GM23338 (cell line): Measurements from ENCODE around the gene MAP2K1. TPM values are rescaled to one million over a fixed set of nuclear protein-coding genes. Genes with fewer than 3 reads are reported as not detected.

ENCODE experiments used
- ATAC-seq: fragments of 200-7000 bp; cut with Tn5 transposase; 3 replicates; pipeline ENCODE4 v1.9.1; 2020
- DNase-seq: peaks from one replicate; pipeline ENCODE4 v3.0.0-alpha.2; 2015; ENCODE audit warnings: low spot score
- H2AFZ ChIP-seq: fragments of 200-600 bp; sonication (generic); 2 replicates; pipeline ENCODE4 v1.8.0; 2016; ENCODE audit warnings: antibody characterized with exemption, mild to moderate bottlenecking, moderate library complexity
- H3F3A ChIP-seq: fragments of 200-600 bp; sonication (generic); replicated peaks from 2 replicates; pipeline ENCODE4 v1.8.0; 2017; ENCODE audit warnings: antibody characterized with exemption, mixed run types, low read depth
- H3K27ac ChIP-seq: fragments of 200-600 bp; sonication (generic); 2 replicates; pipeline ENCODE4 v1.6.1; 2016; ENCODE audit warnings: low read depth
- H3K27me3 ChIP-seq: fragments of 200-600 bp; sonication (generic); 2 replicates; pipeline ENCODE4 v1.8.0; 2016; ENCODE audit warnings: mild to moderate bottlenecking, mixed run types, moderate library complexity; ENCODE audit not compliant: insufficient read depth
- H3K36me3 ChIP-seq: fragments of 200-600 bp; sonication (generic); 2 replicates; pipeline ENCODE4 v1.8.0; 2016; ENCODE audit warnings: mild to moderate bottlenecking; ENCODE audit not compliant: insufficient read depth
- H3K4me1 ChIP-seq: fragments of 200-600 bp; sonication (generic); 2 replicates; pipeline ENCODE4 v1.8.0; 2016; ENCODE audit warnings: mild to moderate bottlenecking, moderate library complexity; ENCODE audit not compliant: insufficient read depth
- H3K4me2 ChIP-seq: fragments of 200-600 bp; sonication (generic); 2 replicates; pipeline ENCODE4 v1.7.1; 2017; ENCODE audit warnings: mixed run types
- H3K4me3 ChIP-seq: fragments of 200-600 bp; sonication (generic); 2 replicates; pipeline ENCODE4 v1.6.1; 2016; ENCODE audit warnings: mixed run types
- H3K79me2 ChIP-seq: fragments of 200-600 bp; sonication (generic); replicated peaks from 2 replicates; pipeline ENCODE4 v1.8.0; 2017; ENCODE audit warnings: mild to moderate bottlenecking; ENCODE audit not compliant: insufficient read depth
- H3K9me2 ChIP-seq: fragments of 200-600 bp; sonication (generic); 2 replicates; pipeline ENCODE4 v1.8.0; 2017; ENCODE audit not compliant: insufficient read depth
- H4K20me1 ChIP-seq: fragments of 200-600 bp; sonication (generic); replicated peaks from 2 replicates; pipeline ENCODE4 v1.8.0; 2017; ENCODE audit warnings: mild to moderate bottlenecking; ENCODE audit not compliant: insufficient read depth
- H3K27ac Mint-ChIP-seq: 2 replicates; pipeline ENCODE4 v1.8.0; 2020; ENCODE audit warnings: inconsistent platforms, mild to moderate bottlenecking, moderate library complexity, mixed read lengths
- H3K27me3 Mint-ChIP-seq: 3 replicates; pipeline ENCODE4 v1.8.0; 2022; ENCODE audit warnings: low read depth, mild to moderate bottlenecking, moderate library complexity, mixed read lengths, inconsistent platforms; ENCODE audit not compliant: insufficient read depth, poor library complexity
- H3K36me3 Mint-ChIP-seq: 3 replicates; pipeline ENCODE4 v1.8.0; 2021; ENCODE audit warnings: low read depth, mild to moderate bottlenecking, inconsistent platforms, moderate library complexity, mixed read lengths
- H3K4me1 Mint-ChIP-seq: 3 replicates; pipeline ENCODE4 v1.8.0; 2020; ENCODE audit warnings: mild to moderate bottlenecking, inconsistent platforms, mixed read lengths
- H3K4me3 Mint-ChIP-seq: 3 replicates; pipeline ENCODE4 v1.8.0; 2021; ENCODE audit warnings: moderate library complexity, mild to moderate bottlenecking, inconsistent platforms, mixed read lengths
- H3K9me3 Mint-ChIP-seq: 3 replicates; pipeline ENCODE4 v1.8.0; 2020; ENCODE audit warnings: moderate library complexity, mild to moderate bottlenecking, inconsistent platforms, mixed read lengths
- CREB1 ChIP-seq: fragments of 250-450 bp; sonication (Bioruptor Pico); IDR thresholded peaks from 2 replicates; pipeline ENCODE4 v1.5.0; 2020; ENCODE audit warnings: low read depth, mild to moderate bottlenecking, moderate library complexity
- NANOG ChIP-seq: IDR thresholded peaks from 2 replicates; pipeline ENCODE4 v1.6.1; 2016; ENCODE audit warnings: antibody characterized with exemption, borderline replicate concordance
- ZNF114 ChIP-seq: fragments of 250-450 bp; sonication (Bioruptor Pico); IDR thresholded peaks from 2 replicates; pipeline ENCODE4 v1.5.0; 2020; ENCODE audit warnings: mild to moderate bottlenecking, moderate library complexity
- polyA plus RNA-seq: library from polyadenylated mRNA; unstranded; fragments of >200 nt; fragmentation: Nextera tagmentation; extraction: Ambion mirVana; gene quantifications from 2 replicates; pipeline ENCODE4 v1.2.1, GENCODE V29; 2016
- total RNA-seq: library from RNA; depleted of rRNA; stranded (reverse); fragments of >200 nt; shearing (Covaris generic); gene quantifications from 2 replicates; pipeline ENCODE4 v1.2.3, GENCODE V29; 2014
- TF ChIP-seq, protein P1 (sequence below): IDR thresholded peaks from one replicate; pipeline ENCODE4 v1.6.1; 2018; ENCODE audit warnings: antibody characterized with exemption; ENCODE audit not compliant: unreplicated experiment
- TF ChIP-seq, protein P2 (sequence below), 2 experiments: fragments of 200-600 bp in 1 of 2; sonication (generic) in 1 of 2; conservative IDR thresholded peaks; 2 replicates each; pipeline versions ENCODE4 v1.5.1 to v1.6.1; 2016 to 2017; ENCODE audit warnings: antibody characterized with exemption in 2 of 2, low read depth in 2 of 2, mild to moderate bottlenecking in 2 of 2, moderate library complexity in 1 of 2
- TF ChIP-seq, protein P3 (sequence below): IDR thresholded peaks from 2 replicates; pipeline ENCODE4 v1.6.1; 2016; ENCODE audit warnings: antibody characterized with exemption

The MAP2K1 gene
- total and polyA plus RNA-seq, 2 experiments from 2014 or later, result 42.0 to 68.5 TPM

DNA sequence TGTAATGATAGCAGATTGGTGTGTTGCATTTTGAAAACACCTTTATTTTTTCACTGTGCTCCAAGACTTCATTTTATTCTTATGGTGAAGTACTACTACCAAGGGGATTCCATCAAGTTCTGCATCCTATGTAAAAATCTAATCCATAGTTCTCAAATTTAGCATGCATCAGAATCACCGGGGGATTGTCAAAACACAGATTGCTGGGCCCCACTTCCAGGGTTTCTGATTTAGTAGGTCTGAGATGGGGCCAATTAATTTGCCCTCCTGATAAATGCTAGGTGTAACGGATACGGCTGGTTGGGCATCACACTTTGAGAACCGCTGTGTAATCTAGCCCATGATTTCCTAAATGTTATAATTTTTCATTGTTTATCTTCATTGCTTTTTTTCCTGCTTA is 119.1 kb downstream of the MAP2K1 start:
- H3K9me3 Mint-ChIP-seq, result no peaks in the 10 kb centered on the region
- peak overlapping the region; percentile 81 for H3K27ac ChIP-seq

More for the DNA sequence above, 119.1 kb downstream of the MAP2K1 start:
- Histone ChIP-seq H3F3A (peaks cover 35% of the 10 kb centered on the region), H4K20me1 (peaks cover 18% of the 10 kb centered on the region), H3K9me2 (no peaks in the 10 kb centered on the region), H2AFZ (no peak overlapping the region), H3K4me1 (peaks cover 26% of the 10 kb centered on the region), H3K4me2 (peak overlapping the region; percentile 100), H3K4me3 (peak overlapping the region; percentile 100), H3K27me3 (no peaks in the 10 kb centered on the region), H3K36me3 (peaks cover 45% of the 10 kb centered on the region), H3K79me2 (peaks cover 80% of the 10 kb centered on the region)
- H3K27ac Mint-ChIP-seq, result peak overlapping the region; percentile 99
- H3K4me1 Mint-ChIP-seq, result peaks cover 19% of the 10 kb centered on the region; the same call in 2 of the 3 replicates
- ATAC-seq, result no peak
- H3K27me3 Mint-ChIP-seq, result peaks cover 2% of the 10 kb centered on the region
- peaks cover 52% of the 10 kb centered on the region for H3K36me3 Mint-ChIP-seq
- TF ChIP-seq, protein P1, sequence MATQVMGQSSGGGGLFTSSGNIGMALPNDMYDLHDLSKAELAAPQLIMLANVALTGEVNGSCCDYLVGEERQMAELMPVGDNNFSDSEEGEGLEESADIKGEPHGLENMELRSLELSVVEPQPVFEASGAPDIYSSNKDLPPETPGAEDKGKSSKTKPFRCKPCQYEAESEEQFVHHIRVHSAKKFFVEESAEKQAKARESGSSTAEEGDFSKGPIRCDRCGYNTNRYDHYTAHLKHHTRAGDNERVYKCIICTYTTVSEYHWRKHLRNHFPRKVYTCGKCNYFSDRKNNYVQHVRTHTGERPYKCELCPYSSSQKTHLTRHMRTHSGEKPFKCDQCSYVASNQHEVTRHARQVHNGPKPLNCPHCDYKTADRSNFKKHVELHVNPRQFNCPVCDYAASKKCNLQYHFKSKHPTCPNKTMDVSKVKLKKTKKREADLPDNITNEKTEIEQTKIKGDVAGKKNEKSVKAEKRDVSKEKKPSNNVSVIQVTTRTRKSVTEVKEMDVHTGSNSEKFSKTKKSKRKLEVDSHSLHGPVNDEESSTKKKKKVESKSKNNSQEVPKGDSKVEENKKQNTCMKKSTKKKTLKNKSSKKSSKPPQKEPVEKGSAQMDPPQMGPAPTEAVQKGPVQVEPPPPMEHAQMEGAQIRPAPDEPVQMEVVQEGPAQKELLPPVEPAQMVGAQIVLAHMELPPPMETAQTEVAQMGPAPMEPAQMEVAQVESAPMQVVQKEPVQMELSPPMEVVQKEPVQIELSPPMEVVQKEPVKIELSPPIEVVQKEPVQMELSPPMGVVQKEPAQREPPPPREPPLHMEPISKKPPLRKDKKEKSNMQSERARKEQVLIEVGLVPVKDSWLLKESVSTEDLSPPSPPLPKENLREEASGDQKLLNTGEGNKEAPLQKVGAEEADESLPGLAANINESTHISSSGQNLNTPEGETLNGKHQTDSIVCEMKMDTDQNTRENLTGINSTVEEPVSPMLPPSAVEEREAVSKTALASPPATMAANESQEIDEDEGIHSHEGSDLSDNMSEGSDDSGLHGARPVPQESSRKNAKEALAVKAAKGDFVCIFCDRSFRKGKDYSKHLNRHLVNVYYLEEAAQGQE, result no peak
- TF ChIP-seq, protein P2, sequence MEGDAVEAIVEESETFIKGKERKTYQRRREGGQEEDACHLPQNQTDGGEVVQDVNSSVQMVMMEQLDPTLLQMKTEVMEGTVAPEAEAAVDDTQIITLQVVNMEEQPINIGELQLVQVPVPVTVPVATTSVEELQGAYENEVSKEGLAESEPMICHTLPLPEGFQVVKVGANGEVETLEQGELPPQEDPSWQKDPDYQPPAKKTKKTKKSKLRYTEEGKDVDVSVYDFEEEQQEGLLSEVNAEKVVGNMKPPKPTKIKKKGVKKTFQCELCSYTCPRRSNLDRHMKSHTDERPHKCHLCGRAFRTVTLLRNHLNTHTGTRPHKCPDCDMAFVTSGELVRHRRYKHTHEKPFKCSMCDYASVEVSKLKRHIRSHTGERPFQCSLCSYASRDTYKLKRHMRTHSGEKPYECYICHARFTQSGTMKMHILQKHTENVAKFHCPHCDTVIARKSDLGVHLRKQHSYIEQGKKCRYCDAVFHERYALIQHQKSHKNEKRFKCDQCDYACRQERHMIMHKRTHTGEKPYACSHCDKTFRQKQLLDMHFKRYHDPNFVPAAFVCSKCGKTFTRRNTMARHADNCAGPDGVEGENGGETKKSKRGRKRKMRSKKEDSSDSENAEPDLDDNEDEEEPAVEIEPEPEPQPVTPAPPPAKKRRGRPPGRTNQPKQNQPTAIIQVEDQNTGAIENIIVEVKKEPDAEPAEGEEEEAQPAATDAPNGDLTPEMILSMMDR (conservative IDR thresholded peaks at IDR 0.05; ENCODE audit: low read depth in 2 of 2), result no peak
- no peak for TF ChIP-seq ZNF114 (CRISPR knock-in tag)
- TF ChIP-seq CREB1 (CRISPR knock-in tag), result no peak
- TF ChIP-seq, protein P3, sequence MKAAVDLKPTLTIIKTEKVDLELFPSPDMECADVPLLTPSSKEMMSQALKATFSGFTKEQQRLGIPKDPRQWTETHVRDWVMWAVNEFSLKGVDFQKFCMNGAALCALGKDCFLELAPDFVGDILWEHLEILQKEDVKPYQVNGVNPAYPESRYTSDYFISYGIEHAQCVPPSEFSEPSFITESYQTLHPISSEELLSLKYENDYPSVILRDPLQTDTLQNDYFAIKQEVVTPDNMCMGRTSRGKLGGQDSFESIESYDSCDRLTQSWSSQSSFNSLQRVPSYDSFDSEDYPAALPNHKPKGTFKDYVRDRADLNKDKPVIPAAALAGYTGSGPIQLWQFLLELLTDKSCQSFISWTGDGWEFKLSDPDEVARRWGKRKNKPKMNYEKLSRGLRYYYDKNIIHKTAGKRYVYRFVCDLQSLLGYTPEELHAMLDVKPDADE, result no peak
- TF ChIP-seq NANOG, result no peak
- peak overlapping the region; percentile 98 for H3K4me3 Mint-ChIP-seq
- no peak for DNase-seq
